GM18499 (cell line): ENCODE measurements around the gene EPS8.

Experiments
- ATAC-seq: cut with Tn5 transposase; IDR thresholded peaks from one replicate; pipeline ENCODE4 v1.9.1; 2021; ENCODE audit warnings: moderate number of reproducible peaks; ENCODE audit not compliant: insufficient read depth, unreplicated experiment

The EPS8 gene

GRCh38 chr12:15669256-15669948 lies 119.8 kb downstream of the EPS8 start:
- ATAC-seq: no peak

- no peak for ATAC-seq
These were observed 124.7 kb downstream of the EPS8 start for GRCh38 chr12:15664491-15664890.

GRCh38 chr12:15662983-15663659 lies 126.1 kb downstream of the EPS8 start:
- ATAC-seq: no peak

- no peak for ATAC-seq
These were observed 126.7 kb downstream of the EPS8 start for GRCh38 chr12:15662303-15662980.

- ATAC-seq: no peak
These were observed 137.8 kb downstream of the EPS8 start for GRCh38 chr12:15651371-15651770.

- no peak for ATAC-seq
These were observed 138.6 kb downstream of the EPS8 start for GRCh38 chr12:15650399-15651128.

GRCh38 chr12:15649347-15649746 lies 139.8 kb downstream of the EPS8 start:
- ATAC-seq: no peak

GRCh38 chr12:15648558-15648957 lies 140.6 kb downstream of the EPS8 start:
- ATAC-seq: no peak

- no peak for ATAC-seq
These were observed 142.6 kb downstream of the EPS8 start for GRCh38 chr12:15646581-15646980.

- ATAC-seq: no peak
These were observed 144.5 kb downstream of the EPS8 start for GRCh38 chr12:15644700-15645099.

- ATAC-seq: no peak
These were observed 151.0 kb downstream of the EPS8 start for GRCh38 chr12:15638231-15638630.

GRCh38 chr12:15636060-15636890 lies 152.9 kb downstream of the EPS8 start:
- no peak for ATAC-seq

GRCh38 chr12:15634010-15634683 lies 155.0 kb downstream of the EPS8 start:
- ATAC-seq: no peak

- ATAC-seq: no peak
These were observed 156.0 kb downstream of the EPS8 start for GRCh38 chr12:15633201-15633600.

- no peak for ATAC-seq
These were observed 156.5 kb downstream of the EPS8 start for GRCh38 chr12:15632708-15633107.

- ATAC-seq: no peak
These were observed 158.0 kb downstream of the EPS8 start for GRCh38 chr12:15631007-15631715.

GRCh38 chr12:15629761-15630160 lies 159.4 kb downstream of the EPS8 start:
- ATAC-seq: no peak

GRCh38 chr12:15629108-15629507 lies 160.1 kb downstream of the EPS8 start:
- peak; percentile 56 for ATAC-seq
